ENCODE results near the gene HHLA2.

The HHLA2 gene

DNA sequence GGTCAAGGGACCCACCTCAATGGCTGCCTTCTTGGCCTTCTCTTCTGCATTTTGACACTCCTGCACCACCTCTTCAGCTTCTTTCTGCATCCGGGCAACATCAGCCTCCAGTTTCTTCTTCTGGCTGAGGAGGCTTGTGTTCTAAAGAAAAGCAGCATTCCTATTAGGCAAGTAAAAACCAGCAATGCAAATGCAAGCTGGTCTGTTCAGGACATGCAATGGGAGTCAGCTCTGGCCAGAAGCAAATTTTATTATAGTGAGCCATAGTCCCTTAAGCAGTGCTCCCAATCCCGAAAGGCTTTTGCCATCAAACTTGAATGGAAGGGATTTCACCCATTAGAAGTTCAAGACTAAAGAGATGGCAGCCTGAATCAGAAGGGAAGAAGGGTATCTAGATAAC is 97.7 kb downstream of the HHLA2 start:
- DNase-seq = no peak

GRCh38 chr3:108394563-108394962 is 98.2 kb downstream of the HHLA2 start:
- no peak for DNase-seq

- DNase-seq = no peak
These were observed 100.0 kb downstream of the HHLA2 start for GRCh38 chr3:108396336-108396735.

DNA sequence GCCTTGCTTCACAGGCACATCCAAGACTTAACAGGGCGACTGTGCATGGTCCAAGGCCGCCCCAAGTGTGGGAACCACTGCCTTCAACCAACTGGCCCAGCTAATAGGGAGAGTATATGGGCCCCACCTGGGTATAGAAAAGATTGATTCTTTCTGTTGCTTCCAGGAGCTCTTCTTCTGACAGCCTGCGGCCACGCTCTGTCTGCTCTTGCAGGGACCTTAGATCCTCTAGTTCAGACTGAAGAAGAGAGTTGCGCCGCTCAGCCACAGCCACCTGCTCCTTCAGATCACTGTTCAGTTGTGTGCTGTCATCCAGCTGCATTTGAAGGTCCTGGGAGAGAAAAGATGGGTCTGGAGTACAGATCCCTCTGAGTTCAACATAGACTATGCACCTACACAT is 102.2 kb downstream of the HHLA2 start:
- DNase-seq = no peak

DNA sequence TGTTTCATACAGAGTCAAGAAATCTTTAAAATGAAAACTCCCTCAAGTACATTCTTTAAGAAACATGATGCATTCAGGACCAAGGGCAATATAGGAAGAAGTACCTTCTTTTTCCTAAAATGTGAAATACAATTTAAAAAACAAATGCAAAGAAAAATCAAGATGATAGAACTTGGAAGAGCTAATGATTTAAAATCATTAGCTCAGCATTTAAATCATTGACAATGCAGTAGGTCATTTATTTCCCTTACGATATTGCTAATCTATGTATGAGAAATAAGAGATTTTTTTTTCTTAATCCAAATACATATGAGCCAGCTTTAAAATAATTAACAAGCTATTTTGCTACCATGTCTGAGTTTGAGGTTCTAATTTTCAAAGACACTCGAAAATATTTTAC is 105.5 kb downstream of the HHLA2 start:
- DNase-seq = no peak

DNA sequence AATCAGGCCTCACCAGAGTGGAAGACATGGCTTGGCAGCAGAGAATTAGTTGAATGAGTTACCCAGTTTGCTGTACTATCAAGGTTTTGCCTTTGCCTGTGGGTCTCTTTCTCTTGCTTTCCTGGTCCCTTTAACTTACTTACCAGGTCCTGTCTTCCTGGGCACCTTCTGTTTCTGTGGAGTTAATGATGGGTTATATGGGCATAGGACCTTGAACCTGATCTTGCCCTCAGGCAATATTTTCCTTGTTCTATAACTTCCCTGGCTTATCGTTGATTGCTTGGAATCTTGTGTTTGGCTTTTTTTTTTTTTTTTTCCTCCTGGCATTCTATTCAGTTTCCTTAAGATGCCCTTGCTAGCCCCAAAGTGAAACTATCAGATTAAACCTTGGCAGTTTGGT is 106.8 kb downstream of the HHLA2 start:
- DNase-seq = no peak

GRCh38 chr3:108403686-108404345 is 107.5 kb downstream of the HHLA2 start:
- no peak for DNase-seq

DNA sequence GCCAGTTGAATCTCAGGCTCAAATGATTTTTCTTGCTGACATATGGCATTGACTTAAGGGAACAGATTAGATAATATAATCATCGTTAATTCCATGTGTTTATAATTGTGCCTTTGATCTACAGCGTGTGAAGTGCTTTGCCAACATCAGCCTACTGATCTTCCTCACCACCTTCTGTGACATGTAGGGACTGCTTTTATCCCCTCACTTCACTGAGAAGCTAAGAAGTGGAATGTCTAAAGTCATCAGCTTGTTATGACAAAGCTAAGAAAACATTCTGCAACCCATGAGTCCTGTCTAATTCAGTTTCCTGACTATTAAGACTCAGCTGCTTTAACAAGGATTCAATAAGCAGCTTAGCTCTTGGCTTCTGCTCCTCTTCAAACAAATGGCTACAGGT is 108.0 kb downstream of the HHLA2 start:
- no peak for DNase-seq

GRCh38 chr3:108406063-108406660 is 109.8 kb downstream of the HHLA2 start:
- no peak for DNase-seq

- DNase-seq = peak; percentile 1
These were observed 110.4 kb downstream of the HHLA2 start for GRCh38 chr3:108406661-108407206.

DNA sequence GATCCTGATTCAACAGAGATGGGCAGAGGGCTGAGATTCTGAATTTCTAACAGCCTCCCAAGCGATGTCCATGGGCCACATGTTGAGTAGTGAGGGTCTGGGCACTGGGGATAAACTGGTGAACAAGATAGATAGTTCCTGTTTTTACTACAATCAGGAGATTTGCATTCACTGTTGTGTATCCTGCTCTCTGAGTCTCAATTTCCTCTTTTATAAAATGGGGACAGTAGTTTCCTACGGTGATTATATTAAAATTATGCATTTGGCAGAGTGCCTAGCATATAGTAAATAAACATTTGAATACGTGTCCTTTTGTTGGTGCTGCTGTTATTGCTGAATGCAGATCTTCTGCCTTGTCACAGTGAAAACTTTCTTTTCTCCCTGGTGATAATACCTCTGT is 111.5 kb downstream of the HHLA2 start:
- DNase-seq = no peak

DNA sequence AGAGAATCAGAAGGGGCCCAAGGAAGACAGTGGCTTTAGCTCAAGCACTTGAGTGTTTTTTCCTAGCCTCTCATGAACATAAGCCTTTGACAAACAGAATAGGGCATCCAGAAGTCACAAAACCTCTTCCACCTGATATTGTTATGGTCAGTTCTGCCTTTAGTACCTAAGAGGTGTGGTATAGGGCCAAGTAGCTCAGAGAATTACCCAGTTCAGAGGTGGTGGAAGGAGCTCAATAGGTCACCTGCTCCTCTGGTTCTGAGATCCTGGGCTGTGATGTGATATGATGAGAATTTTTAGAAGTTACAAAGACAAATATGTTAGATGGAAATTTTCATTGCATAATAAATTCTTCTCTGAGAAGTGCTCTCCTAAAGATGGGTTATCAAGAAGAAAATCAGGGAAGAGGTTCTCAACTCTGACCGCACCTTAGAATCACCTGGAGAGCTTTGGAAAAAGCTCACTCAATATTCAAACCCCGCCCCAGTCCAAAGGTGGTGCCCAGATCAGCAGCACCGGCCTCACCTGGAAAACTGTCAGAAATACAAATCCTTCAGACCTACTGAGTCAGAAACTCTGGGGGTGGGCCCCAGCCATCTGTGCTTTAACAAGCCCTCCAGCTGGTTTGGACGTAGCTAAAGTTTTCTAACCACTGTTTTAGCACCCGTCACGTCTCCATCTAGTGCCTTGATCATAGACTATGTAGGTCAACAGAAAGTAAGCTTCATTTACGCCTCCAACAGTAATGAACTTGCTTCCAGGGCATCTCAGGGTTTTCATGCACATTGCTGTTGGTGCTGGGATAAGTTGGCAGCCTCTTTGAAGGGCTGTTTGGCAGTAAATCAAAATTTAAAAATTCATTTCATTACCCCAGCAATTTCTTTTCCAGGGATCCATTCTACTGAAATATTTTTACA is 112.8 kb downstream of the HHLA2 start:
- DNase-seq = no peak

DNA sequence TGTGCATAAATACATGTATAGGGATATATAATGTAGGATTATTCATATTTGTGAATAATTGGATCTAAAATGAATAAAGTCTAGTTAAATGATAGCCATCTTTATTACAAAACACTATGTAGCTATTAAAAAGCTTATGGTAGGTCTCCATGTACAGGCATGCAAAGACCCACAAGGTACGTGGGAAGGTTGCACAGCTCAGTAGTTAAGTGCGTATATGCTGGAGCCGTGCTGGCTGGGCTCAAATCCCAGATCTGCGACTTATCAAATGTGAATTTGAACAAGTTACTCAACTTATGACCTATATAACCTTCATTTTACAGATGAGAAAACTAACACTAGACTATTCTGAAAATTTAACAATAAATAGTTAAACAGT is 113.4 kb downstream of the HHLA2 start:
- no peak for DNase-seq

GRCh38 chr3:108410531-108410984 is 114.2 kb downstream of the HHLA2 start:
- no peak for DNase-seq

DNA sequence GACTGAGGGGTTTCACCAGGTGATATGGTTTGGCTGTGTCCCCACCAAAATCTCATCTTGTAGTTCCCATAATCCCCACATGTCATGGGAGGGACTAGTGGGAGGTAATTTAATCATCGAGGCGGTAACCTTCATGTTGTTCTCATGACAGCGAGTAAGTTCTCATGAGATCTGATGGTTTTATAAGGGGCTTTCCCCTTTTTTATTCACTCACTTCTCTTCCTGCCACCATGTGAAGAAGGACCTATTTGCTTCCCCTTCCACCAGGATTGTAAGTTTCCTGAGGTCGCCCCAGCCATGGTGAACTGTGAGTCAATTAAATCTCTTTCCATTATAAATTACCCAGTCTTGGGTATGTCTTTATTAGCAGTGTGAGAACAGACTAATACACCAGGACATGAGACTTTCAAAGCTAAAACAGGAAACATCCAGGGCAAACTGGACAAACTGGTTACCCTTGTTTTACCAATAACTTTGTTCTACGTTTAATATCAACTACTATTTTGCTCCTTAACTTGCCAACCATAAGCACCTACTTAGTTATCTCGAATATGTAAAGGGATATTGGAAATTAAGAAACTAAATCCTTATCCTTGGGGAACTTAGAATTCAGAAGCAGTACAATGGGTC is 115.9 kb downstream of the HHLA2 start:
- DNase-seq = no peak

- DNase-seq = no peak
These were observed 117.7 kb downstream of the HHLA2 start for GRCh38 chr3:108414007-108414406.

DNA sequence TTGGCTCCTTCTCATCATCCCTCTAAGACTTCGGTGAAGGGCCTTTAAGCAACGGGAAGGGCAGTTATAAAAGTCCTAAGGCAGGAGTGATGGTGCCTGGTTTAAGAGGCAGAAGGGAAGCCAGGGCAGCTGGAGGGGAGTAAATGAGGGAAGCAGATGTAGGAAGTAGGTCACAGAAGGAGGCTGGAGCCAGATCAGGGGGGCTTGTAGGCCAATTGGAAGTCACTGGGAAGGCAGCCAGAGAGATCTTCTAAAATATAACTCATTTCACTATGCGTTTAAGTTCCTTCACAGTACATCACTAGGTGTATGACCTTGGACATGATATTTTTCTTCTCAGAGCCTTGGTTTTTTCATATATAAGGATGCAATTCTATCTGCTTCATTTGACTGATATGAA is 119.3 kb downstream of the HHLA2 start:
- no peak for DNase-seq

DNA sequence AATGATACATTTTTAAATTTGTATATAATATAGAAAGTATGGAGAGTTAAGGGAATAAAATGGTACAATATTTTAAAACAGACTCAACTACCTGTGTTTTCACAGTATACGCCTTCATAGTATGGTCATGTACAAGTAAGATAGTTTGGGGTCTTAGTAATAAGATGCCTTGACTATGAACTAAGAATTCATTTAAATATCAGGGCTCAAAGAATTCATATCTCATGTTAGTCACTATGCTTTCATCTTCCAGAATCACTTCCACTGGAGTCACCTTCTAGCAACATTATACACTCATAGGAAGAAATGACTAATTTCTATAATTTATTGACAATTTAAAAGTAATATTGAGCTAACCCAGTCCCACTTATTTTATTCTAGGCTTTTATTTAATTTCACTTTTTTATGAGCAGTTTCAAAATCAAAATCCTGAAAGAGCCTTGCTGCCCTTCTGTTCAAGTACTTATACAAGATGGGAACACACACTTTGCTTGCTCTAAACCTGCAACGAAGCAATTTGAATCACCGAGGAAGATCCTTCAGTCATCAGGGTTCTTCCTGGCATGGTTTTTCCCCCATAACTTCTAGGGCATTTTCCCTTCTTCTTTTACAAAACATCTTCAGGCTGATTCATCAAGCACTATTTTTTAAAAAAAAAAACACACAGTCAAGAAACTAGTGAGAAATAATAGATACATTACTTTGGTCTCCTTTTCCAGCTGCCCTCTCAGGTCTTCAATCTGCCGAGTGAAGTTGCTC is 119.9 kb downstream of the HHLA2 start:
- DNase-seq = no peak

DNA sequence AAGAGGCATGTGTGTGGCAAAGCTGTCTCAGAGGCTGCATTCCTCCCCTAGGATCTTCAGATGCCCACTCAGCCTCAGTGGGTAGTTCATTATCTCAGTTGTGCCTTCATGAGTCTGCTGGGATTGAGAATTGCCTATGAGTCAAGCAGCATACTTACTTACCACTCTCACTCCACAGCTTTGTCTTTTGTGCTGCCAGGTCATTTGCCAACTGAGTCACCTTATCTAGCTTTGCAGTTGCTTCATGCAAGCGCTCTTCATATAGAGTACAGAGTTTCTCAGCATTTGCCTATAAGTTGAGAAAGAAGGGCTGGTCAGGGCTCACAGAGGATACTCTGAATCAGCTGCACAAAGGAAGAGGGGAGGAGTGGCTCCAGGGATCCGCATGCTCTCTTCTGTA is 124.6 kb downstream of the HHLA2 start:
- DNase-seq = no peak
